CMK (cell line): ENCODE data around the gene GALNT17.
A peak's percentile ranks its signal among the peaks of the same experiment; 100 is the strongest.
"Not testable (repeated sequence)": the region's sequence is repeated elsewhere in the genome, so short reads cannot be mapped to it uniquely, and the experiment has no call there.

Source experiments
- DNase-seq: peaks from one replicate; pipeline ENCODE4 v3.0.0-alpha.2; 2010; ENCODE audit warnings: low read depth

The GALNT17 gene

GRCh38 chr7:71691538-71691937 lies 559.6 kb downstream of the GALNT17 start:
- no peak for DNase-seq

GRCh38 chr7:71694665-71695064 lies 562.7 kb downstream of the GALNT17 start:
- DNase-seq = no peak

DNA sequence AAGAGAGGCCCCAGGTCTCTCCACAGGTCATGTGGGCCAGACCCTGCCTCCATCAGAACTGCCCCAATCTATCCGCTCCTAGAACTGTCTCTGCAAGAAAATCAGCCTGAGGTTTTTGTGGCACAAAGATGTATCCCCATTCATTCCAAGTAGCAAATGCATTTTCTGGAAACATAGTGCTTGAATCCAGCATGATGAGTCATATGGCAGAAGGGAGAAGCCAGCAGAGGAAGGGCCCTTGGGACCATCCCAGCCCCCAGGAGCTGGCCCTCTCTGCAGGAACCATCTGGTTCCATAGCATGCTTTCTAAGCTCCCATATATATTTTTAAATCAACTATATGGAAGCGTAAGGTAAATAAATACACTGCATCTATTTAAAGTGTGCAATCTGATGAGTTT lies 563.2 kb downstream of the GALNT17 start:
- DNase-seq = no peak

DNA sequence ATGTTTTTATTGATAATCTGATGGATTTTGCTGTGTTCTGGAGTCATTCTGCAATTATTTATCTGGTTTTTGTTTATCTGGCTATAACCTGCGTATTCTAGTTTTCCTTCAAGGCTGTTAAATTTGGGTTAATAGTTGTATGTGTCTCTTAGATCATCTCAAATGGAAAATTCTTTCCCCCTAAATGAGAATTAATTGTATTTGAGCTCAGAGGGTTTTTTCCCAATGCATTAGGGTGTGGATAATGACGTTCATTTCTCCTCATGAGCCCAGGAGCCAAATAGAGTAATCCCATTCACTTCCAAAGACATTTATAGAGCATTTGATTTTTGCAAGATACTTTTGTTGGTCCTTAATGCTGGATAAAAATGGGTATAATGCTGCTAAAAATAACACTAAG lies 564.6 kb downstream of the GALNT17 start:
- no peak for DNase-seq

GRCh38 chr7:71697400-71697799 lies 565.5 kb downstream of the GALNT17 start:
- DNase-seq = no peak

DNA sequence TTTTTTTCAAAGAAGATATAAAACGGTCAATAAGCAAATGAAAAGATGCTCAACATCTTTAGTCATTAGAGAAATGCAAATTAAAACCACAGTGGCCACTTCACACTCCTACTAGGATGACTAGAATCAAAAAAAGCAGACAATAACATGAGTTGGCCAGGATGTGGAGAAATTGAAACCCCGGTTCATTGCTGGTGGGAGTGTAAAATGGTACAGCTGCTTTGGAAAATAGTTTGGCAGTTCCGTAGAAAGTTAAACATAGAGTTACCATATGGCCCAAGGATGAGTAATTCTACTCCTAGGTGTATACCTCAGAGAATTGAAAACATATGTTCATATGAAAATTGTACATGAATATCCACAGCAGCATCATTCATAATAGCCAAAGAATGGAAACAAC lies 573.3 kb downstream of the GALNT17 start:
- no peak for DNase-seq

GRCh38 chr7:71705901-71706596 lies 574.1 kb downstream of the GALNT17 start:
- DNase-seq = no peak

DNA sequence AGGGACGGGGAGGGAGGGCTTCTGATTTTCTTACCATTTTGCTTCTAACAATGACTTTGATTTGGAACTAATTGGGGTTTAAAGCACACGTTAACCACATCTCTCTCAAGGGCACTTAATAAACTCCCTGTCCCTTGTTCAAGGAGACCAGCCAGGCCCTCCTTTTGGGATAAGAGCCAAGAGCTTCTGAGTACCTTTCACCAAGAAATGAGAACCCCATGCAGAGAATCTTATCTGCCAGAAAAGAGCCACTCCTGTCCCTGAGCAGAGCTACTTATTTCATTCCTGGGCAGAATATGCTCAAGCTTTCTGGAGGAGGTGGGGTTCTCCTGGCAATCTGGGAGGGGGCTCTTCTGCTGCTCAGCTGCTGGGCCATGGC lies 574.6 kb downstream of the GALNT17 start:
- DNase-seq = no peak

- no peak for DNase-seq
These were observed 575.1 kb downstream of the GALNT17 start for GRCh38 chr7:71707041-71707440.

GRCh38 chr7:71708710-71709109 lies 576.8 kb downstream of the GALNT17 start:
- DNase-seq = no peak

GRCh38 chr7:71710442-71710841 lies 578.5 kb downstream of the GALNT17 start:
- no peak for DNase-seq

- DNase-seq = no peak
These were observed 580.8 kb downstream of the GALNT17 start for GRCh38 chr7:71712653-71713180.

- no peak for DNase-seq
These were observed 584.7 kb downstream of the GALNT17 start for GRCh38 chr7:71716690-71717089.

- DNase-seq = no peak
These were observed 586.6 kb downstream of the GALNT17 start for GRCh38 chr7:71718563-71718962.

- DNase-seq = no peak
These were observed 589.8 kb downstream of the GALNT17 start for GRCh38 chr7:71721742-71722141.

GRCh38 chr7:71723859-71724258 lies 591.9 kb downstream of the GALNT17 start:
- no peak for DNase-seq

GRCh38 chr7:71727347-71727746 lies 595.4 kb downstream of the GALNT17 start:
- no peak for DNase-seq

- no peak for DNase-seq
These were observed 599.8 kb downstream of the GALNT17 start for GRCh38 chr7:71731740-71732139.

- DNase-seq = peak; percentile 37
These were observed 601.3 kb downstream of the GALNT17 start for GRCh38 chr7:71733107-71733870.

GRCh38 chr7:71735961-71736556 lies 604.1 kb downstream of the GALNT17 start:
- DNase-seq = peak; percentile 29

- not testable (repeated sequence) for DNase-seq
These were observed 606.1 kb downstream of the GALNT17 start for GRCh38 chr7:71737931-71738540.

GRCh38 chr7:71739520-71740173 lies 607.7 kb downstream of the GALNT17 start:
- no peak for DNase-seq
